Measurements from ENCODE around the gene PCSK7.

- TF ChIP-seq YY1 (IDR thresholded peaks at IDR 0.05) (peak; percentile 56), EGR1 (IDR thresholded peaks at IDR 0.05; ENCODE audit: low read depth in 2 of 2) (no peak), FOXA2 (IDR thresholded peaks at IDR 0.05) (no peak), TAF1 (conservative IDR thresholded peaks at IDR 0.05) (no peak), JUND (IDR thresholded peaks at IDR 0.05) (no peak)
- TF ChIP-seq, protein P1, sequence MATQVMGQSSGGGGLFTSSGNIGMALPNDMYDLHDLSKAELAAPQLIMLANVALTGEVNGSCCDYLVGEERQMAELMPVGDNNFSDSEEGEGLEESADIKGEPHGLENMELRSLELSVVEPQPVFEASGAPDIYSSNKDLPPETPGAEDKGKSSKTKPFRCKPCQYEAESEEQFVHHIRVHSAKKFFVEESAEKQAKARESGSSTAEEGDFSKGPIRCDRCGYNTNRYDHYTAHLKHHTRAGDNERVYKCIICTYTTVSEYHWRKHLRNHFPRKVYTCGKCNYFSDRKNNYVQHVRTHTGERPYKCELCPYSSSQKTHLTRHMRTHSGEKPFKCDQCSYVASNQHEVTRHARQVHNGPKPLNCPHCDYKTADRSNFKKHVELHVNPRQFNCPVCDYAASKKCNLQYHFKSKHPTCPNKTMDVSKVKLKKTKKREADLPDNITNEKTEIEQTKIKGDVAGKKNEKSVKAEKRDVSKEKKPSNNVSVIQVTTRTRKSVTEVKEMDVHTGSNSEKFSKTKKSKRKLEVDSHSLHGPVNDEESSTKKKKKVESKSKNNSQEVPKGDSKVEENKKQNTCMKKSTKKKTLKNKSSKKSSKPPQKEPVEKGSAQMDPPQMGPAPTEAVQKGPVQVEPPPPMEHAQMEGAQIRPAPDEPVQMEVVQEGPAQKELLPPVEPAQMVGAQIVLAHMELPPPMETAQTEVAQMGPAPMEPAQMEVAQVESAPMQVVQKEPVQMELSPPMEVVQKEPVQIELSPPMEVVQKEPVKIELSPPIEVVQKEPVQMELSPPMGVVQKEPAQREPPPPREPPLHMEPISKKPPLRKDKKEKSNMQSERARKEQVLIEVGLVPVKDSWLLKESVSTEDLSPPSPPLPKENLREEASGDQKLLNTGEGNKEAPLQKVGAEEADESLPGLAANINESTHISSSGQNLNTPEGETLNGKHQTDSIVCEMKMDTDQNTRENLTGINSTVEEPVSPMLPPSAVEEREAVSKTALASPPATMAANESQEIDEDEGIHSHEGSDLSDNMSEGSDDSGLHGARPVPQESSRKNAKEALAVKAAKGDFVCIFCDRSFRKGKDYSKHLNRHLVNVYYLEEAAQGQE (IDR thresholded peaks at IDR 0.05), result no peak
- TF ChIP-seq, protein P2, sequence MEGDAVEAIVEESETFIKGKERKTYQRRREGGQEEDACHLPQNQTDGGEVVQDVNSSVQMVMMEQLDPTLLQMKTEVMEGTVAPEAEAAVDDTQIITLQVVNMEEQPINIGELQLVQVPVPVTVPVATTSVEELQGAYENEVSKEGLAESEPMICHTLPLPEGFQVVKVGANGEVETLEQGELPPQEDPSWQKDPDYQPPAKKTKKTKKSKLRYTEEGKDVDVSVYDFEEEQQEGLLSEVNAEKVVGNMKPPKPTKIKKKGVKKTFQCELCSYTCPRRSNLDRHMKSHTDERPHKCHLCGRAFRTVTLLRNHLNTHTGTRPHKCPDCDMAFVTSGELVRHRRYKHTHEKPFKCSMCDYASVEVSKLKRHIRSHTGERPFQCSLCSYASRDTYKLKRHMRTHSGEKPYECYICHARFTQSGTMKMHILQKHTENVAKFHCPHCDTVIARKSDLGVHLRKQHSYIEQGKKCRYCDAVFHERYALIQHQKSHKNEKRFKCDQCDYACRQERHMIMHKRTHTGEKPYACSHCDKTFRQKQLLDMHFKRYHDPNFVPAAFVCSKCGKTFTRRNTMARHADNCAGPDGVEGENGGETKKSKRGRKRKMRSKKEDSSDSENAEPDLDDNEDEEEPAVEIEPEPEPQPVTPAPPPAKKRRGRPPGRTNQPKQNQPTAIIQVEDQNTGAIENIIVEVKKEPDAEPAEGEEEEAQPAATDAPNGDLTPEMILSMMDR (IDR thresholded peaks at IDR 0.05; ENCODE audit: low read depth, low read length, missing input control), result peak; percentile 96
- TF ChIP-seq, protein P3, sequence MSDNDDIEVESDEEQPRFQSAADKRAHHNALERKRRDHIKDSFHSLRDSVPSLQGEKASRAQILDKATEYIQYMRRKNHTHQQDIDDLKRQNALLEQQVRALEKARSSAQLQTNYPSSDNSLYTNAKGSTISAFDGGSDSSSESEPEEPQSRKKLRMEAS (IDR thresholded peaks at IDR 0.05), result no peak
Measured at GRCh38 chr11:117232092-117232878, 412 bp upstream of the PCSK7 start, which contains the start of gene RNF214.
